ENCODE data around the gene PCDH18.

PCDH18 gene

DNA sequence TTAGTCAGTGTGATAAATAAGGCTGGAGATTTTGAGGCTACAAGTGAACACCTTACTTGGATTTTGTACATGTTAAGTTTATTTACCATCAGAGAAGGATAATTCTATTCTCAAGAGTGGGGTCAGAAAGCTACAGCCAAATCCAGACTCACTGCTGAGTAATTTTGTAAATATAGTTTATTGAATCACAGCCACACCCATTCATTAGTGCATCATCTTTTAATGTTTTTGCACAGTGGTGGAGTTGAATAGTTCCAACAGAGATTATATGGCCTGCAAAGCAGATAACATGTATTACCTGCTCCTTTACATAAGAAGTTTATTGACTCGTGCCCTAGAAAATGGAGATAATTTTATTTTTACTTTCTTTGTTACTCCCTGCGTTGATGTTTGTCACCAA lies 60.4 kb downstream of the PCDH18 start:
- no peak overlapping the region for H3K27ac ChIP-seq
- TF ChIP-seq, protein P1, sequence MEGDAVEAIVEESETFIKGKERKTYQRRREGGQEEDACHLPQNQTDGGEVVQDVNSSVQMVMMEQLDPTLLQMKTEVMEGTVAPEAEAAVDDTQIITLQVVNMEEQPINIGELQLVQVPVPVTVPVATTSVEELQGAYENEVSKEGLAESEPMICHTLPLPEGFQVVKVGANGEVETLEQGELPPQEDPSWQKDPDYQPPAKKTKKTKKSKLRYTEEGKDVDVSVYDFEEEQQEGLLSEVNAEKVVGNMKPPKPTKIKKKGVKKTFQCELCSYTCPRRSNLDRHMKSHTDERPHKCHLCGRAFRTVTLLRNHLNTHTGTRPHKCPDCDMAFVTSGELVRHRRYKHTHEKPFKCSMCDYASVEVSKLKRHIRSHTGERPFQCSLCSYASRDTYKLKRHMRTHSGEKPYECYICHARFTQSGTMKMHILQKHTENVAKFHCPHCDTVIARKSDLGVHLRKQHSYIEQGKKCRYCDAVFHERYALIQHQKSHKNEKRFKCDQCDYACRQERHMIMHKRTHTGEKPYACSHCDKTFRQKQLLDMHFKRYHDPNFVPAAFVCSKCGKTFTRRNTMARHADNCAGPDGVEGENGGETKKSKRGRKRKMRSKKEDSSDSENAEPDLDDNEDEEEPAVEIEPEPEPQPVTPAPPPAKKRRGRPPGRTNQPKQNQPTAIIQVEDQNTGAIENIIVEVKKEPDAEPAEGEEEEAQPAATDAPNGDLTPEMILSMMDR (conservative IDR thresholded peaks at IDR 0.05) = no peak

DNA sequence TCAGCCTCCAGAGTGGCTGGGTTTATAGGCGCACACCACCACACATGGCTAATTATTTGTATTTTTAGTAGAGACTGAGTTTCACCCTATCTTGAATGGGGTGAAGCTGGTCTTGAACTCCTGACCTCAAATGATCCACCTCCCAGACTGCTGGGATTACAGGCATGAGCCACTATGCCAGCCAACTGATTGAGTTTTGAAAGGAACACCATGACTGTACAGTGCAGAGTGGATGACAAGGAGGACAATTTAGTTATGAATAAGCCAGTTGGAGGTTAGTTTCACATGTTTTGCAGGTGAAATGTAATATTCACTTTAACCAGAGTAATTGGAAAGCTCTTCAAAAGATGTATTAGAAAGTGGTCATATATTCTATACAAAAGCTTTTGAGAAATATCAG lies 60.8 kb downstream of the PCDH18 start:
- TF ChIP-seq, protein P1 (conservative IDR thresholded peaks at IDR 0.05) = no peak
- no peak overlapping the region for H3K27ac ChIP-seq

DNA sequence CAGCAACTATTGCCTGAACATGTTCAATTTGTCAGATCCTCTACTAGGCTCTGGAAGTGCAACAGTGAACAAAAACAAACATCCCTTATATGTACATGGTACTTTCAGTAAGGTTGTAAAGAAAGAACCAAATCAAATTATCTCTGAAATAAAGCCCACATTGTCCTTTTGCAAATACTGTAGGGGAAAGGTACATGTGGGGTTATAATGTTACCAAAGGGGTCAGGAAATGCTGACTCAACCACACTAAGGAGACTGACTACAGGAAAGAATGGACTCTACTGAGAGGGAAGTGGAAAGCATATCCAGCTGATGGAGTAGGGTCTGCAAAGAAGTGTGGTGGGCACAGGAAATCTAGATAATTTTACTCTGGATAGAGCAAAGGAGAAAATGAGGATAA lies 61.5 kb downstream of the PCDH18 start:
- H3K27ac ChIP-seq = no peak overlapping the region
- TF ChIP-seq, protein P1 (conservative IDR thresholded peaks at IDR 0.05) = no peak

Measured in VCaP (cell line).